K562 (cell line): ENCODE data around the gene CNNM4. TPM values are rescaled to one million over a fixed set of nuclear protein-coding genes. Genes with fewer than 3 reads are reported as not detected.
A peak's percentile ranks its signal among the peaks of the same experiment; 100 is the strongest.

Experiments used
- ATAC-seq: fragments of 200-7000 bp; cut with Tn5 transposase; 3 replicates; pipeline ENCODE4 v1.9.1; 2020; ENCODE audit warnings: moderate library complexity
- BruUV-seq: library from RNA; stranded (reverse); fragments of 400-500 nt; replicated peaks from 2 replicates; lab custom pipeline; 2021; lab: Mats Ljungman, UMichigan
- CTCF ChIA-PET: fragments of 300-600 bp; formaldehyde crosslinking; extraction: SDS; loops from one replicate; lab custom pipeline; 2021; ENCODE audit warnings: low intra/inter-chr PET ratio; lab: Yijun Ruan, JAX
- POLR2A ChIA-PET: fragments of 300-600, 350-650 bp; sonication (Branson Sonifier 250); formaldehyde crosslinking; extraction: SDS; loops from one replicate; lab custom pipeline; 2021; ENCODE audit warnings: antibody characterized with exemption, inconsistent platforms; lab: Yijun Ruan, JAX
- DNase-seq, 4 experiments: peaks; one replicate each; pipeline versions ENCODE4 v3.0.0 to v3.0.0-alpha.2; 2011 to 2018; ENCODE audit warnings: low spot score in 3 of 4, mixed read lengths in 3 of 4; ENCODE audit errors: extremely low read depth in 1 of 4
- FAIRE-seq: peaks from 2 replicates; lab custom pipeline; 2011; peaks lifted over from hg19 to GRCh38; lab: Jason Lieb, UNC
- H2AFZ ChIP-seq: 2 replicates; pipeline ENCODE4 v1.6.0; 2011; ENCODE audit warnings: low read depth, low read length, control low read depth, inconsistent platforms
- H3K27ac ChIP-seq: fragments of 200-600 bp; 3 replicates; pipeline ENCODE4 v1.8.0; 2011; ENCODE audit warnings: low read depth, mild to moderate bottlenecking, control low read depth, inconsistent platforms, low read length, moderate library complexity, mixed read lengths; ENCODE audit errors: extremely low read depth
- H3K27me3 ChIP-seq, 2 experiments: fragments of 300-600 bp in 1 of 2; 2 replicates in 1 of 2; 3 replicates in 1 of 2; pipeline versions ENCODE4 v1.6.0 to v1.8.0; 2011; ENCODE audit warnings: inconsistent platforms in 2 of 2, low read length in 2 of 2, mild to moderate bottlenecking in 1 of 2, mixed read lengths in 1 of 2, moderate library complexity in 1 of 2; ENCODE audit not compliant: control insufficient read depth in 2 of 2, insufficient read depth in 2 of 2
- H3K36me3 ChIP-seq: fragments of 300-600 bp; 3 replicates; pipeline ENCODE4 v1.8.0; 2011; ENCODE audit warnings: mild to moderate bottlenecking, low read length, inconsistent platforms; ENCODE audit not compliant: control insufficient read depth, insufficient read depth
- H3K4me1 ChIP-seq, 2 experiments: fragments of 200-600 bp in 1 of 2; replicated peaks in 1 of 2; 2 replicates in 1 of 2; 3 replicates in 1 of 2; pipeline versions ENCODE4 v1.5.1 to v1.8.0; 2011; ENCODE audit warnings: inconsistent platforms in 2 of 2, low read length in 2 of 2, mild to moderate bottlenecking in 1 of 2, mixed read lengths in 1 of 2, moderate library complexity in 1 of 2; ENCODE audit not compliant: control insufficient read depth in 2 of 2, insufficient read depth in 2 of 2
- H3K4me2 ChIP-seq: 2 replicates; pipeline ENCODE4 v1.6.1; 2011; ENCODE audit warnings: low read length, control low read depth, inconsistent platforms, mixed read lengths; ENCODE audit not compliant: insufficient read depth
- H3K4me3 ChIP-seq: fragments of 200-600 bp; sonication (generic), shearing (Covaris generic); 2 replicates; pipeline ENCODE4 v1.5.1; 2016; ENCODE audit warnings: control low read depth, inconsistent platforms
- H3K79me2 ChIP-seq: fragments of 200-600 bp; 3 replicates; pipeline ENCODE4 v1.8.0; 2011; ENCODE audit warnings: low read length, inconsistent platforms; ENCODE audit not compliant: control insufficient read depth, insufficient read depth
- H3K9ac ChIP-seq, 2 experiments: 2 replicates each; pipeline versions ENCODE4 v1.6.0 to v1.6.1; 2011; ENCODE audit warnings: low read depth in 2 of 2, low read length in 2 of 2, control low read depth in 1 of 2, inconsistent platforms in 1 of 2, mild to moderate bottlenecking in 1 of 2, mixed read lengths in 1 of 2; ENCODE audit not compliant: insufficient read depth in 1 of 2
- H3K9me1 ChIP-seq: one replicate; pipeline ENCODE4 v1.6.0; 2011; ENCODE audit warnings: inconsistent platforms, mild to moderate bottlenecking, low read length, moderate library complexity; ENCODE audit not compliant: control insufficient read depth, insufficient read depth
- H3K9me3 ChIP-seq: replicated peaks from 2 replicates; pipeline ENCODE4 v1.5.1; 2011; ENCODE audit warnings: low read depth, low read length, inconsistent platforms; ENCODE audit not compliant: control insufficient read depth, insufficient read depth
- H4K20me1 ChIP-seq: replicated peaks from 2 replicates; pipeline ENCODE4 v1.6.1; 2011; ENCODE audit warnings: low read length, inconsistent platforms, mixed read lengths; ENCODE audit not compliant: control insufficient read depth, insufficient read depth
- RERE ChIP-seq: sonication (generic); formaldehyde crosslinking; IDR thresholded peaks from 2 replicates; pipeline ENCODE4 v1.8.0; 2023; ENCODE audit warnings: missing genetic modification reagents, mild to moderate bottlenecking, borderline replicate concordance
- SMAD4 ChIP-seq: fragments of 250-450 bp; sonication (Bioruptor Pico); conservative IDR thresholded peaks from 2 replicates; pipeline ENCODE4 v1.8.0; 2021; ENCODE audit warnings: inconsistent platforms, mild to moderate bottlenecking, moderate library complexity
- ZBTB33 ChIP-seq: sonication (generic); formaldehyde crosslinking; IDR thresholded peaks from 2 replicates; pipeline ENCODE4 v1.8.1; 2023; ENCODE audit warnings: mild to moderate bottlenecking, missing genetic modification reagents
- ZNF143 ChIP-seq: sonication (generic); formaldehyde crosslinking; IDR thresholded peaks from 2 replicates; pipeline ENCODE4 v1.9.0; 2022; ENCODE audit warnings: mild to moderate bottlenecking, missing genetic modification reagents
- WGBS: fragments of 100-300 bp; shearing (Covaris generic); methylation state at CpG from one replicate; pipeline ENCODE4 v1.1.6; 2016; ENCODE audit warnings: low coverage, mixed read lengths; ENCODE audit not compliant: insufficient coverage; ENCODE audit errors: missing lambda C conversion rate; 5-methylcytosine and 5-hydroxymethylcytosine counted together
- in situ Hi-C: fragments of 300-500 bp; cut with MboI; formaldehyde crosslinking; loops from 4 replicates; pipeline ENCODE4 v1.15.0; 2018; ENCODE audit warnings: inconsistent platforms, mixed read lengths
- intact Hi-C: fragments of 100-400 bp; cut with micrococcal nuclease; formaldehyde crosslinking; loops from 2 replicates; pipeline ENCODE4 v1.14.2; 2022
- polyA plus RNA-seq, 8 experiments: library from polyadenylated mRNA; depleted of rRNA in 4 of 8; stranded (reverse) in 5 of 8; unstranded in 3 of 8; fragments of >200 nt; fragmentation: Nextera tagmentation in 2 of 8; fragmentation: Illumina TruSeq in 1 of 8; extraction: Ambion mirVana in 2 of 8; extraction: Trizol in 1 of 8; gene quantifications; 2 replicates each; pipeline versions ENCODE4 v1.2.1 to v1.2.3, GENCODE V29; 2011 to 2014; ENCODE audit warnings: inconsistent platforms in 1 of 8, missing spikeins in 1 of 8
- total RNA-seq, 7 experiments: library from RNA; depleted of rRNA in 6 of 7; stranded (reverse); fragments of >200 nt in 6 of 7; fragmentation: Illumina TruSeq in 2 of 7; extraction: Trizol in 2 of 7; gene quantifications; 2 replicates each; pipeline versions ENCODE4 v1.2.1 to v1.2.3, GENCODE V29; 2011 to 2021; ENCODE audit warnings: low replicate concordance in 1 of 7

Gene CNNM4
- total and polyA plus RNA-seq, 9 of the 15 experiments (the other 6 are each of a cell fraction or from before 2014, with no cell fraction given): 0.96 to 6.3 (median 2.8) TPM

- peak in 2 of 4 experiments; percentile 11 to 31 for DNase-seq
- POLR2A ChIA-PET: interaction anchor here (0.6 to 3.5 kb wide), 10 partner anchors 12 to 637 kb away, joined by 3 to 15 read pairs (median 3); no protein-coding TSS in a partner anchor
- no peak for TF ChIP-seq RERE
- TF ChIP-seq SMAD4 (CRISPR knock-in tag): no peak
- TF ChIP-seq ZNF143 (CRISPR knock-in tag): 0 out of 2 replicates have a peak, but pooled peaks have one; percentile 7
- TF ChIP-seq ZBTB33 (CRISPR knock-in tag): peak; percentile 39; the same call in 1 of the 2 replicates
Observed at GRCh38 chr2:96762529-96763311, 2.0 kb downstream of the CNNM4 start.

More at GRCh38 chr2:96762529-96763311, 2.0 kb downstream of the CNNM4 start:
- Histone ChIP-seq H3K79me2 (peaks cover 35% of the 10 kb centered on the region), H3K4me3 (peak overlapping the region; percentile 54), H3K27ac (no peak overlapping the region), H3K9me3 (no peaks in the 10 kb centered on the region), H3K27me3 (no peaks in the 10 kb centered on the region; a peak in 1 of 5 replicates), H3K4me2 (peak overlapping the region; percentile 99), H4K20me1 (peaks cover 5% of the 10 kb centered on the region; the same call in 1 of the 2 replicates), H3K4me1 (peaks cover 34 to 45% of the 10 kb centered on the region in 2 experiments), H2AFZ (no peak overlapping the region; the same call in 1 of the 2 replicates), H3K9me1 (peaks cover 7% of the 10 kb centered on the region), H3K36me3 (no peaks in the 10 kb centered on the region), H3K9ac (peak overlapping the region; percentile 42 to 100; a peak in 3 of 4 replicates)
- WGBS: 12% methylated on average over 15 of the region's 15 CpGs
- intact Hi-C loops: loop anchor here (5.0 kb wide), 3 partner anchors 55 to 210 kb away; partner anchors contain the start of genes CNNM3 and KANSL3
- in situ Hi-C loops: no loop called here
- ATAC-seq (no peak), FAIRE-seq (peak; percentile 70)
- BruUV-seq: no TSS peak
- CTCF ChIA-PET: interaction anchor here (1.4 kb wide), 1 partner anchor 209 kb away, joined by 3 read pairs; no protein-coding TSS in a partner anchor
